GM12864 (cell line): ENCODE measurements around the gene CPNE9.

Experiments
- DNase-seq: peaks from one replicate; pipeline ENCODE4 v3.0.0-alpha.2; 2011; ENCODE audit warnings: low read depth
- H3K4me3 ChIP-seq: 2 replicates; pipeline ENCODE4 v1.5.1; 2011; ENCODE audit warnings: mild to moderate bottlenecking, low read depth, low read length, control low read depth
- TF ChIP-seq, protein P1 (sequence below): IDR thresholded peaks from 2 replicates; pipeline ENCODE4 v1.5.1; 2011; ENCODE audit warnings: low read depth, mild to moderate bottlenecking, moderate library complexity, low read length, control low read depth, inconsistent platforms; ENCODE audit errors: missing control alignments

Gene CPNE9

DNA sequence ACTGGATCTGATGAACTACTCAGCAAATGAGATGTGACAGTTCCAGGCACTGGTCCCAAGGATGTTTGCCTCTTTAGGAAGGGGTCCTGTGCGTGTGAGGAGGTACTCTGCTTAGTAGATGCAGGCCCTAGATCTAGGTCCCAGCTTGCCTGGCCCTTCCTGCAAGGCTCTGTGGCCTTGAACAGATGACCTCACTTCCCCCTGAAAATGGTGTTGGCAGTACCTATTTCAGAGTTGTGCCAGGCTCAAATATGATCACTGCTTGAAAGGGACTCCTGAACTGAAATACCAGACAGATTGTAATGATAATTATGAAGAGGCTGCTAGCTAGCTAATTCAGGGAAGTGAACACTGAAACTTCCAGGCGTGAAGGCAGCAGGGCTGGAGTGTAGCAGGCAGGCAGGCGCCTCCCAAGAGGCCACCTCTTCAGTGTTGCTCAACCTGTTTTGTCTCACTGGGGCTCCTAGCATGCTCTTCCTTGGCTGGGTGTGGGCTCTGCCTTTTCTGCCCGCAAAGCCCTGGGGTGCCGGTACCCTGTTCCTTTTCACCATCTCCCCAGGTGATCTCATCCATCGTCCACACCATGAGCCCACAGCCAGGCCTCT is 24.1 kb upstream of the CPNE9 start:
- TF ChIP-seq, protein P1, sequence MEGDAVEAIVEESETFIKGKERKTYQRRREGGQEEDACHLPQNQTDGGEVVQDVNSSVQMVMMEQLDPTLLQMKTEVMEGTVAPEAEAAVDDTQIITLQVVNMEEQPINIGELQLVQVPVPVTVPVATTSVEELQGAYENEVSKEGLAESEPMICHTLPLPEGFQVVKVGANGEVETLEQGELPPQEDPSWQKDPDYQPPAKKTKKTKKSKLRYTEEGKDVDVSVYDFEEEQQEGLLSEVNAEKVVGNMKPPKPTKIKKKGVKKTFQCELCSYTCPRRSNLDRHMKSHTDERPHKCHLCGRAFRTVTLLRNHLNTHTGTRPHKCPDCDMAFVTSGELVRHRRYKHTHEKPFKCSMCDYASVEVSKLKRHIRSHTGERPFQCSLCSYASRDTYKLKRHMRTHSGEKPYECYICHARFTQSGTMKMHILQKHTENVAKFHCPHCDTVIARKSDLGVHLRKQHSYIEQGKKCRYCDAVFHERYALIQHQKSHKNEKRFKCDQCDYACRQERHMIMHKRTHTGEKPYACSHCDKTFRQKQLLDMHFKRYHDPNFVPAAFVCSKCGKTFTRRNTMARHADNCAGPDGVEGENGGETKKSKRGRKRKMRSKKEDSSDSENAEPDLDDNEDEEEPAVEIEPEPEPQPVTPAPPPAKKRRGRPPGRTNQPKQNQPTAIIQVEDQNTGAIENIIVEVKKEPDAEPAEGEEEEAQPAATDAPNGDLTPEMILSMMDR, result no peak
- H3K4me3 ChIP-seq, result no peak overlapping the region
- no peak for DNase-seq

DNA sequence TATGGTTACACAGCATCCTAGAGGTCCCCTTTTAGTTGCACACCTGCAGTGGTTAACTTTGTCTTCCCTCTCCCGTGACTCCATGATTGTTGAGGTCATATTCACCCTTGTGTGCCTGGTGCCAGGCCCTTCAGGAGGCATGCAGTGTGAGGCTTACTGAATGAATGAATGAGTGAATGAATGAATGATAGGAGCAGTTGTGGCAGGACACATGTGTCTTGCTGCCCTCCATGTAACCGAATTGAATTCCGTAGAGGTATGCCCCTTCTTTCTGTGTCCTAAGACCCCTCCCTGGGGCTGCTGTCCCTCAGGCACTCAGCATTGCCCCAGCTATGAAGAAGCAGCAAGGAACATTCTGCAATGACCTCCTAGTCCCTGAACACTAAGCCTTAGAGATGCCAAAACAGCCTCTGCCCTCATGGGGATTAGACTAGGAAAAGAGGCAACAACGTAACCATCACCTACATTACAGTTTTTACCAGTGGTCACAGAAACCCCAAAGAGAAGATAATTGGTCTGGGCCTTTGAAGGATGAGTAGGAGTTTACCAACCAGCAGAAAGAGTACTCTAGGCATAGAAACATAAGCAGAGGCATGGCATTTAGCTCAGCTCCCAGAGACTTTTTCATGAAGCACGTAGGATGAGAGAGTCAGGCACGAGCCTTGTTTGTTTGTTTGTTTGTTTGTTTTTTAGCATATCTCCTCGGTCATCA is 22.5 kb upstream of the CPNE9 start:
- TF ChIP-seq, protein P1, result no peak
- no peak for DNase-seq

DNA sequence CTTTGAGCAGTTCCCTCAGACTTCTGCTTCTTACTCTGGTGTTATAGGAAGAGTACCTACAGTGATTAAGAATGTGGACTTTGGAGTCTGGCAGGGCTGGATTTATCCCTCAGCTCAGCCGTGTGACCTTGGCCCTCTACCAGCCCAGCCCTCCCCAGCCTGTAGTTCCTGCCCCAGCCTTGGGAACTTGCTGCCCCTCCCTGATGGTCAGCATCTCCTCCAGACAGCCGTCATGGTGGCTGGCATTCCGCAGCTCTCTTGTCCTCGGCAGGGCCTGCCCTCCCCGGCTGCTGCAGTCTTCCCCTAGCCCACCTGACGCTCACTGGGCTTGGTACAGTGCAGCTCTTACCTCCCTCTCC is 21.9 kb upstream of the CPNE9 start:
- TF ChIP-seq, protein P1, result no peak
- no peak for DNase-seq
- H3K4me3 ChIP-seq, result no peak overlapping the region

More for the DNA sequence above, 22.5 kb upstream of the CPNE9 start:
- no peak overlapping the region for H3K4me3 ChIP-seq

DNA sequence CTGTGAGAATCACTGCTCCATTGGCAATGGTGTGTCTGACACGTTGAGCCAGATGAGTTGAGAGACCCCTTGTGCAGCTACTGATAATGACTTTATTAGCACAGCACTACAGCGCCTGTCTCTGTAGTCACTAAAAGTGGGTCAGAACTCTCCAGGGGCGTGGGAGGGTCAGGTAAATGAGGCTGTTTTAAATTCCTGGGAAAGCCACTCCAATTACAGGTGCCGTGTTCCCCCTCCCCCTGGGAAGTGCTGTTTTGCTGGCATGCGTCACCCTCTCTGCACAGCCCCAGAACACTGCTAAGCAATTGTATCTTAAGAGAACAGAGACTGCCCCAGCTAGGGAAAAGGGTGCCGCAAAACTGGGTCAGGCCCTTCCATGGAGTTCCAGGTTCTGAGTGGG is 21.5 kb upstream of the CPNE9 start:
- no peak overlapping the region for H3K4me3 ChIP-seq
- TF ChIP-seq, protein P1, result no peak
- DNase-seq, result no peak

DNA sequence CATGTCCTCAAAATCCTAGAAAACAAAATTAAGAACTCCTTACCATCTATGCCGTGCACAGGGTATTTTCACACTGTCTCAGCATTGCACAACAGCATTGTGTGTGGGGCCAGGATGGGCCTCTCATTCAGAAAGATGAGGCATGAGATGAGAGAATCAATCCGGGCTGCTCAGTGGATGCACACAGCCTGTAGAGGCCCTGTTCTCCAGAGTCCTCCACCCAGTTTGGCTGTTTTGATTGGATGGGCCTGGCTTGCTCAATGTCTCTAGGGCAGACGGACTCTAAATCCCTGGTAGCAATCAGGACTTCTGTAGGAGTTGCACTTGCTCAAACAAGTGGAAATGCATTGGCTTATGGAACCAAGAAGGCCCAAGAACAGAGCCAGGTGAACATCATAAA is 20.2 kb upstream of the CPNE9 start:
- TF ChIP-seq, protein P1, result no peak
- no peak overlapping the region for H3K4me3 ChIP-seq
- no peak for DNase-seq

DNA sequence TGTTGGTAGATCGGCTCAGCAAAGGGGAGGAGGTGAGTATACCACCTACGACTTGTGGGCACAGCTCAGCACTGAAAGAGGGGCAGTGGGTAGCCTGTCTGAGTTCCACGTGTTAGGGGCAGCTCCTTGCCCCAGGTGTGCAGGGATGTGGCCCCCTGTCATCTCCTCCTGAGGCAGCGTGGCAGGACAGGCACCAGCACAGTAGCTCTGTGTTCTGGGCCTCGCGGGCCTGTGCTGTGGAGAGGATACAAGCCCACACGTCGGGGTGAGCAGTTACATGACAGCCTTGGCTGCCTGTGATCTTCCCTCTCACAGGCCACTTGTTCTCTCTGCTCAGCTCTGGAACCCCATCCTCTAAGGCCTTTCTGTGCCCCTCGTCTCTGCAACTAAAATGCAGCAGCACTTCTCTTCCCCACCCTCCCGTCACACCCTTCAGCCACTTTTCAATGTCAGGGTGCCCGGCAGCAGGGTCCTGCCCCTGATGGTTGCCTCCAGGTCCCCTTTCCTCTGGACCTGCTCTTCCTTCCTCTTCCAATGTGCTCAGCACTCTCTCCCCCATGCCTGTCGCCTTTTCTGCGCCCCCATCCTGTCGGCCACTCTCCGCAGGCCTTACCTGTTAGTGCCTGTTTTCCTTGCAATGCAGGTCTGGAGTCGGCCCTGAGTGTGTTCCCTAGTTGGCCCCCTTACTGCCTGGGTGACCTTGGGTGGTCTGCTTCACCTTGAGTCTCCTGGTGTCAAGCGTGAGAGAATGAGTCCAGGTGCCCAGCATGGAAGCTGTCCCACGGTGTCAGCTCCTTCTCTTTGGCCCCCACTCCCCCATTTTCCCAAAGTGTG is 18.2 kb upstream of the CPNE9 start:
- no peak for DNase-seq
- H3K4me3 ChIP-seq, result no peak overlapping the region
- TF ChIP-seq, protein P1, result no peak
